ENCODE results near the gene TSPAN17.

TSPAN17 gene

DNA sequence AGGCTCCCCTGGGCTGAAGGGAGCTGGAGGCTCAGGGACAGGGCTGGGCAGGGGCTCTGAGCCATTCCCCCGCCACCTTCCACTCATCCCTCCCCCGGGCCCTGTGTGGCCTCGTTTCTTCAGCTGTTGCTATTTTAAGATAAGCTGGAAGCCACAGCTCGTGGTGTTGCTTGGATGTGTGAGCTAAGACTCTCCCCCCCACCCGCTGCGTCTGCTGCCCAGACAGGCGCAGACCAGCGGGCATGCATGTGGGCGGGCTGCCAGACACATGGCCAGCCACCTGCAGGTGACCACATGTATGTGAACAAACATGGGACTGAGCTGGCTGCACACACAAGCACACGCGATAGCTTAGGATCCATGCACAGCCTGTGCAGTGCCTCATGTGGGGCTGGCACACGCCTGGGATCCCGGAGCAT, 25.6 kb upstream of the TSPAN17 start:
- no peak for DNase-seq (ENCODE audit: low spot score)

DNA sequence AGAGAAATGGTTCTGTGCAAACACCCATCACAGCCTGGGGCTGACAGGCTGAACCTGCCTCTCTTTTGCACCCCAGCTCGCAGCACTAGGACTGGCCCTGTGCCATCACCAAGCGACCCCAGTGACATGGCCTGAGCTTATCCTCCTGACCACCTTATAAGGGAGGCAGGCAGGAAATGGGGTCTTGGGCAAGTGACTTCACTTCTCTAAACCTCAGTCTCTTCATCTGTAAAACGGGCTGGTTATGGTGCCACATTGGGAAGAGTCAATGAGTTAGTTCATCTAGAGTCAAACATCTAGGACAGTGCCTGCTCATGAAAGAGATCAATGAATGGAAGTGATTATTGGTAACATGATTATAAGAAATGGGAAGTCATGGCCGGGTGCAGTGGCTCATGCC, 23.1 kb upstream of the TSPAN17 start:
- DNase-seq (ENCODE audit: low spot score) = no peak

DNA sequence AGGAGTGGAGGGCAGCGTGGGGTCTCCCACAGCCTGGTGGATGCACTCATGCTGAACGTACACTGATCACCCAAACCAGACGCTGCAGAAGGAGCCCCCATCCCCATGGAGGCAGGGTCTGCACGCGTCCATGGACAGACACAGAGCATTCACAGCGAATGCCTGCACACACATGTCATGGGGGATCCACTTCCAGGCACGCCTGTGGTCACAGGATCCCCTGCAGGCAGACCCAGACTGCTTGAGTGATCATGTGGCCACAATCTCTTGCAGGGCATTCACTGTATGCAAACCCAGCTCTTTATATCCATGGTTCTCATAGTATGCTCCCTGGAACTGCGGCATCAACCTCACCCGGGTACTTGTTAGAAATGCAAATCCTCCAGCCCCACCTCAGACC, 22.3 kb upstream of the TSPAN17 start:
- DNase-seq (ENCODE audit: low spot score) = no peak

DNA sequence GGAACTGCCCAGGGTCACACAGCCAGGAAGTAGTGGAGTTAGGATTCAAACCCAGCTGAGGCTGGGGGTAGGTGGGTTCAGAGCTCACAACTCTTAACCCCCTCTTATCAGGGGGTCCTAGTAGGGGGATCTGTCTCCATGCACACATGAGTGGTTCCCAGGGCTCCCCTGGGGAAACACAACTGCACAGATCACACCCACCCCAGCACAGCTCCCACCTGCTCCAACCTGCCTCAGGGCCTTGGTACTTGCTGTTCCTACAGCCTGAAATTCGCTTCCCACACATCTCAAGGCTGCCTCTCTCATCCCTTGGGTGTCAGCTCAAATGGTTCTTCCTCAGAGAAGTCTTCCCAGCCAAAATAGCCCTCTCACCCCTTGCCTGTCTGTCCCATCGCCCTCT, 21.8 kb upstream of the TSPAN17 start:
- no peak for DNase-seq (ENCODE audit: low spot score)

DNA sequence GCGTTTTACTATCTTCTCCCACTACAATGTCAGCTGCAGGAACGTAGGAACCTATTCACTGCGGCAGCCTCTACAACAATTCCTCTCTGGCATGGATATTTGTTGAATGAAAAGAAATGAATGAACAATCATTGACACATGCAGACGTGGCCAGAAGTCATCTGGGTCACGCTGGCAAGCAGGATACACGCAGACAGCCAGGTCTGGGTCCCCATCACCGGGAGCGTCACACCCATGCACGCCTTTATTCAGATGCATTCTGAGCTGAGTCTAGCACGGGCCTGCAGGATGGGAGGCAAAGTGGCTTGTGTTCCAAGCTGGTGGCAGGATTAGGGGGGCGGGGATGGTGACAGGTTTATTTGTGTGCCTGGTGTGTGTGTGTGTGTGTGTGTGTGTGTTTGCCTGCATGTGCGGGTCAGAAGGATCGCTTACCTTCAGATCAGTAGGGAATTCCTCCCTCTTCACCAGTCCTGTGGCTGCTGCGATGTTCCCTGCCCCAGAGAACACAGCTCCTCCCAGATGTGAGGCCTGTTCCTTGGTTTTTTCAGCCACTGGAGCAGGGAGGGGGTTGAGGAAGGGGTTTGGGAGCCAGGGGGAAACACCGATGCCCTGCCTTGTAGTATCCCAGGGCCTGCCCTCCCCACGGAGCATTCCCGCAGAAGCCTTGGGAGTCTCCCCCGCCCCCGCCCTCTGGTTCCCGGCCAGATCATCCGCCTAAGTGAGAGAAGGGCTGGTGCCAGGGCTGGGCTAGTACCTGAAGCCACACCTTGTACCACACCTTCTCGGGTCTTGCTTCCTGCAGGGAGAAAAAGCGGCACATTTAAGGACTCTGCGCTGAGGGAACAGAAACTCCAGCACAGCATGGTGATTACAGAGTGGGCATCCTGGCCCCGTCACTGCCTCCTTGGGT, 21.1 kb upstream of the TSPAN17 start:
- DNase-seq (ENCODE audit: low spot score) = no peak

DNA sequence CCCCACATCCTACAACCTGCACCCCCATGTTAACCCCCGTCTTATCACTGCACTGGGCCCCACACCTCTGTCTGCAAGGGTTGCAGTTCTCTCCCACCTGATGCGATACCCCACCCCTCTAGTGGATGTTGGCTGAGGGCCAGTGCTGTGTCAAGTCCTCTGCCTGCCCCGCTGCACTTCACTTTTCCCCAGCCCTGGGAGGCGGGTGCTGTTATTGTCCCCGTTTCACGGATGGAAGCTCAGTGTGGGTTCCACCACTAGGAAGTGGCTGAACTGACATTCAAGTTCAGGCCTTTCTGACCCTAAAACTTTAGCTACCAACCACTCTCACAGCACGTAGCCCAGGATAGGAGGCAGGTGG, 20.4 kb upstream of the TSPAN17 start:
- no peak for DNase-seq (ENCODE audit: low spot score)

DNA sequence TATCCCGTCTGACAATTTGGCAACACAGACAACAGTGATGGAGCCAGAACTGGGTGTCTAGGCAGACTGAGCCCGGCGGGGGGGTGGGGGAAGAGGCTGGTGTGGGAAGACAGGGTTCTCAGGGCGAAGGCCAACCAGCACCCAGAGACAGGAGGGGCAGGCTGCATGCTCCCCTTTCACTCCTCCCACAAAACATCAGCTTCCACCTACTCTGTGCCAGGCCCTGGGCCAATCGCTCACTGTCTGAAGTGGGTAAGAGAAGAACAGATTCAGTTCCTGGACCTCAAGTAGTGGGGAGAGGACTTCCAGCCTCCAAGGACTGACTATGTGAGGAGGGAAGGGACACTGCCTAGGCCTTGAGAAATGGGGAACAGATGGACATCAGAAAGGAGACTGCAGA, 19.7 kb upstream of the TSPAN17 start:
- no peak for DNase-seq (ENCODE audit: low spot score)

DNA sequence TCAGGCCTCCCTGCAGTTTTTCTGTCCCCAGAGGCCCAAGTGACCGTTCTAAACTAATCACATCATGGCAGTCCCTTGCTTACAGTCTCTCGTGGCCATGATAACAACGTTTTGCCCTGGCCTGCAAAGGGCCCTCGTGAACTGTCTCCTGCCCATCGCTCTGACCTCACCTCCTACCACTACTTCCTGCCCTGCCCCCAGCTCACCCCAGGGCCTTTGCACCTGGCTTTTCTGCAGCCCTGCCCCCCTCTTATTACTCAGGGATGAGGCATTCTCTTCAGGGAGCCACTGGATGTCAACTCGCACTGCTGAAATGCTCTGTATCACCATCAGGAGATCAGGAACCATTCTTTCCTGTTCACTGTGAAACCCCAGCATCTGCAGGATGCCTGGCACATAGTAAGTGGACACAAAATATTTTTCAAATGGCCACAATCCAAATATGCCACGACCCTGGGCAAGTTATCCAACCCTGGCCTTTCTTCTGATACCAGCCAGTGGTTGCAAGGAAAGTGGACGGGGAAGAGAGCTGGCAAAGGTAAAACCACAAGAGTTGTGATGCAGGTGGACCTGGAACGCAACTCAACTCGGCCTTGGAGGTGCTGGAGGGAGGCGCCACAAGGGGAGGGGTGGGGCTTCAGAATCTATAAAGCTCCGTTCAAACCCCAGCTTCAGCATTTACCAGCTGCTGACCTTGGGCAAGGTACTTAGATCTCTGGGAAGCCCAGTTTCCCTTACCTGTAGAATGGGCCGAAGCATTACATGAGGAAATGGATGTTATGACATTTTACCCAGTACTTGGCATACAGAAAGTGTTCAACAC, 18.7 kb upstream of the TSPAN17 start:
- DNase-seq (ENCODE audit: low spot score) = no peak

DNA sequence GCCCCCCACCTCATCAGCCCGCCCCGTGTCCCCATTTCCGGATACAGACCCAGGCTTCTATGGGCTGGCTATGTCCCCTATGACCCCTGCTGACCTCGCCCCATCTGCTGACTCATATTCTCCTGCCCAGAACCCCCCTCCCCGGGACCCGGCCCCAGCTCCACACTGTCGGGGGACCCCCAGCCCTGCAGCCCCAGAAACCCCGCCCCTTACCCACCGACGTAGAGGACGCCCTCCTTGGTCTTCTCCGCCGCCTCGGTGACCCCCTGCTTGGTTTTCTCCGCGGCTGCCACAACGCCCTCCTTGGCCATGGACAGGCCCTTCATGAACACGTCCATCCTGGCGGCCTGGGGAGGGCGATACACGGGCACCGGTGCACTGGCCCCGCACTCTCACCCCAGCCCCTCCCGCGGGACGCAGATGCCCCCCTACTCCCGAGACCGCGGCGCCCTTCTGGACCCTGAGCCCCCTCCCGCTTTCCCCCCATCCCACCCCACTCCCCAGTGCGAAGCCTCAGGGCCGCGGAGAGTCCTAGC, 17.9 kb upstream of the TSPAN17 start:
- DNase-seq (ENCODE audit: low spot score) = no peak

DNA sequence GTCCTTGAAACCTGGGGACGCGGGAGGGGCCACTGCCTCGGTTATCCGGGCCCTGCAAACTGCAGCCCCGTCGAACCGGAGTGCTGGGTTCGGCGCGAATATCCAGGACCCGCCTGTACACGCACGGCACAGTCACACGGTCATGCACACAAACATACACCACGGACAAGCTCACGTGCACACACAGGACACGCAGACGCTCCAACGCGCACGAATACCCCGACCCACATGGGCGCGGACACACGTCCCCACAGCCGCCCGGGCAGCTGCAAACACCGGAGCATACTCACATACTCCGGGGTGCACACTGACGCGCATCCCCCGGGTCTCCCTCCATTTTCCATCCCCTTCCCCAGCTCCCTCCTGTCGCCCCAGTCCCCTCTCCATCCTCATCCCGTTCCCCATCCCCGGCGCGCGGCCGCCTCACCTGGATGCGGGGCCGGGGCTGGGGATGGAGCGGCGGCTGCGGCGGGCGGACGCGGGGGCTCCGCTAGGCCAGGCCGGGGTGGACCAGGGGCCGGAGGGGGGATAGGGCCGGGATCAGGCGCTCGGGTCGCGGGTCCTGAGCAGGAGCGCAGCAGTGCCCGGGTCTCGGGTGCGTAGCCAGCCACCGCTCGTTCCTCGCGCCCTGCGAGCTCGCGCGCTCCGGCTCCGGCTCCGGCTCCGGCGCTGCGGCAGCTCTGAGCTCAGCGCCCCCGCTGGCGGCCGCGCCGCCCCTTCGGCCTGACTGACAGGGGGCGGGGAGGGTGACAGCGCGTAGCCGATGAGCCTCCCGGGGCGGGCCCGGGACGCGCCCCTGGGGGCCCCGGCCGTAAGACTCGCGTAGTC, 17.2 kb upstream of the TSPAN17 start, which contains the start of the genes EIF4E1B and SNCB:
Gene EIF4E1B, plus strand, starts transcription at position 823 of the 828 bp plus-strand sequence. CDS start 12,113 bp downstream, outside the sequence.
Gene SNCB, minus strand, starts transcription at position 682 of the 828 bp plus-strand sequence. CDS start 880 bp downstream, outside the sequence.
- peak; percentile 77 for DNase-seq (ENCODE audit: low spot score)

DNA sequence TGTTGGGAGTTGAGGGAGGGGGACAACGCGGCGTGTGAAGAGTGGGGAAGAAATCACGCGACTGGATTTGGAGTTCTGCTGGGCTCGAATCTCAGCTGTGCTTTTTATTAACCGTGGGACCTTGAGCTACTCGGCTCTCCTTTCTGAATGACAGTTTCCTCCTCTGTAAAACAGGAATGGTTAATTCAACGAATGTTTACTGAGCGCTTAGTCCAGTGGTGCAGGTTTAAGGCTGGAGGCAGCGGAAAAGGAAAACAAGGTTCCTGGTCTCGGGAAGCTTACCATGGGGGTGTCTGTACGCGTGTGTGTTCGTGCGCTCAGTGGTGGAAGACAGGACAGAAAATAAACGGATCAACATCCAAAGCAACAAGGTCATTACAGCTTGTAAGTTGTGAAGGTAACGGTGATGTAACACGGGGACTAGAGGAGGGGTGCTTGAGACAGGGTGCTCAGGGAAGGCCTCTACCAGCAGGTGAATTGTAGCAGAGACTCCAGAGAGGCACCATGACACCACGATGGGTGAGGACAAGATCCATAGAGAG, 16.5 kb upstream of the TSPAN17 start:
- DNase-seq (ENCODE audit: low spot score) = no peak

DNA sequence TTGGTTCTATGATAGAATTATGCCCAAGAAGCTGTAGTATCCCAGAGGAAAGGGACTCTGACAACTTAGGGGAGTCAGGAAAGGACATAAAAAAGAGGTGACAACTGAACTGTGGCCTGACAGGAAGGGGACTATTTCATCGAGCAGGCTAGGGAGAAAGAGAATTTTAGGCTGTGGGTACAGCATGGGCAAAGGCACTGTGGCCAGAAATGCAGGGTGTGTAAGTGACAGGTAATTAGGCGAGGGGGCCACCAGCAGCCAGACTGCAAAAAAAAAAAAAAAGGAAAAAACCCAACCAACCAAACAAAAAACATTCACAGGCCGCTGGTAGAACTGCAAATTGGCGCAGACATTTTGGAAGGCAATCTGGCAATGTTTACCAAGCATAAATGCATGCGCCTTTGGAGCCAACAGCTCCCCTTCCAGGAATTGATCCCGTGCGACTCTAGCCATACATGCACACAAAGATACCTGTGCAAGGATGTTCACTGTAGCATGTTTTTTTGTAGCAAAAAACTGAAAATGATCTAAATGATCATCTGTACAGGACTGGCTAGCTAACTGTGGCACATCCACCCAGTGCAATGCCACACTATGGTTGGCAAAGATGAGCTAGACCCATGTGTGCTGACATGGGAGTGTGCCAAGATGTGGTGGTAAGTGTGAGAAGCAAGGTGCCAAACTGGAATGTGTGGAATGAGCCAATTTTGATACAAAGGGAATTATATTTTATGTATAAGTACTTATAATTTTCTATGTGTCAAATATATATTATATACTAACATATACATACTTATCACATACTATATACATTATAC, 15.7 kb upstream of the TSPAN17 start:
- DNase-seq (ENCODE audit: low spot score) = no peak

DNA sequence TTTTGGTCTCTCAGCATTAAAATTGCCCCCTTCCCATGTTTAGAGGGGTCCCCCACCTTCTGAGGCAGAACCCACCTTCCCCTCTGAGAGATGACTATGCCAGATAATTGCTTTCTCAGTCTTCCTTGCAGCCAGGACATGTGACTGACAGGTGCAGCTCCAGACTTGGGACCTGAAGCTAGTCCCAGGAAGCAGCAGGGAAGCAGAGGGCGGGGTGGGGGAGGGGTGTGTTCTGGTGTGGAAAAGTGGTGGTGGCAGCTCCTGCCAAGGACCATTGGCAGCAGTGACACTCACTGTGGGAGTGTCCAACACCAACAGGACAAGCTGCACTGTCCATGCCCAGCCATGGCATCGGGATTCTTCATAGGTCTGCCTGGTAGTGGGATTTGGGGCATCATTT, 14.5 kb upstream of the TSPAN17 start:
- DNase-seq (ENCODE audit: low spot score) = no peak

DNA sequence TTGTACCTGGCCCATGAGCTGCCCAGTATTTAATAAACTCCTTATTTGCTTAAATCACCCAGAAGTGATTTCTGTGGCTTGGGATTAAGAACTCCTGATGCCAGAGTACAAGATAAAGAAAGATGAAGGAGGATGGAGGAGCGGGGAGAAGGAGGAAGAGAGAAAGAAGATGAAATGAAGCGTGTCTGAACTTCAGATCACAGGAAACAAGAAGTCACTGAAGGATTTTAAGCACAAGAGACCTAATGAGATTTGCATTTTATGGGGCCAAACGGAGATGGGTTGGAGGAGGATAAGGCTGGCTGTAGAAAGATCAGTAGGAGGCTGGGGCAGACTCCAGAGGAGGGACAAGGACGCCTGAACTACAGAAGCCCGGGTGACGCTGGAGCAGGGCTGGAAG, 13.7 kb upstream of the TSPAN17 start:
- DNase-seq (ENCODE audit: low spot score) = no peak

DNA sequence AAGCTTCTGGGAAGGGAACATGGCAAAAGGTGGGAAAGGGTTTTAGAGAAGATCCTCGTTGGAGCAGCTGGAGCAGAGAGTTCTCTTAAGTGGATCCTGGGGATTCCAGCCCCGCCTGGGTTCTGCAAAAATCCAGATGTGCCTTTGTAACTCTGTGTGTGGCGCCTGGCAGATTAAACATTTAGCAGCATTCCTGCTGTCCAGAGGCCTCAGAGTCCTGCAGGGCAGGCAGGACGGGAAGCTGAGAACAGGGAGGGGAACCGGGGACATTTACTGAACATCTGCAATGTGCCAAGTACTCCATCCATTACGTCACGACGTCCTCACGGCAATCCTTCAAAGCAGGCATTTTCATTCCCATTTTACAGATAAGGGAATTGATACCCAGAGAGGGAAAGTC, 10.9 kb upstream of the TSPAN17 start:
- DNase-seq (ENCODE audit: low spot score) = no peak

DNA sequence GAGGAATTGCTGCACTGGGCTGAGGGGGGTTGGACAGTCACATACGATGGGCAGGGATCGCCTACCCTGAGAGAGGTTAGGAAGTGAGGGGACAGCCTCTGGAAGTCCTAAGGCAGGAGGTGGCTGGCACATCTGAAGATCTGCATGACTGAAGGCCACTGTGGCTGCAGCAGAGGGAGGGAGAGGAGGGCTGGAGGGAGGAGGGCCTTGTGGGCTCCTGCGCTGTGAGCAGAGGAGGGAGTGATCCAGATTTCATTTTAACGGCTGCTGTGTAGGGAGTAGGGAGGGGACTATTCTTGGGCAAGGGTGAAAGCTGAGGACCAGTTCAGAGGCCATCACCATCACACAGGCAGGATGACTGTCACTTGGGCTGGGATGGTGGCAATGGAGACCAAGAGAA, 9.7 kb upstream of the TSPAN17 start:
- no peak for DNase-seq (ENCODE audit: low spot score)

DNA sequence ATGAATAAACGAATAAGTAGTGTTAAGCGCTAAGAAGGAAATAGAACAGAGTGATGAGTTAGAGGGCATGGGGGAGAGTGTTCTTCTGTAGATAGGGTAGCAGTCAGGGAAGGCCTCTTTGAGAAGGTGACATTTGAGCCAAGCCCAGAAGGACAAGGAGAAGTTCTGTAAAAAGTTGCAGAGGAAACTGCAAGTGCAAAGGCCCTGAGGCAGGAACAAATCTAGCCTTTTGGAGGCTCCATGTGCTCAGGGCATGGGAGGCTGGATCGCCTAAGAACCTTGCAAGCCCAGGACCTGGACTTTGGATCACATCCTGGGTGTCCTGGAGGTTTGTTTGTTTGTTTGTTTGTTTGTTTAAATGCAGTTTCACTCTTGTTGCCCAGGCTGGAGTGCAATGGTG, 8.8 kb upstream of the TSPAN17 start:
- DNase-seq (ENCODE audit: low spot score) = no peak

DNA sequence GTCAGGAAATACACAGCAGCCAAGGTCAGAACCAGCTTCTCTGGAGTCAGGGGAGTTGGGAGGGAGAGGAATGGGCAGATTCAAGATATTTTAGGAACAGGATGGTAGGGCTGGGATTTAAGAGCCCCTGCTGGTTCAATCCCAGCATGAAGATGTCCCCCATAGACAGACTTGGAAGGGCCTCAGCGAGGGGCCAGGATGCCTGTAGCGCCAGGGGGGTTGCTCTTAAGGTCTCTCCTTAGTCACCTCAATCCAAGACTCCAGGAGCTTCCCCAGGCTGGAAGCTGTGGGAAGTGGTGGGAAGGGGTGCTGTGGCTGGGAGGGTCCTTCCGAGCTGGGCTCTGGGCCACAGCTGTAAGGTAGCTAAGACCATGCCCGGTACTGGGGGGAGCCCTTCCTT, 8.1 kb upstream of the TSPAN17 start:
- no peak for DNase-seq (ENCODE audit: low spot score)

DNA sequence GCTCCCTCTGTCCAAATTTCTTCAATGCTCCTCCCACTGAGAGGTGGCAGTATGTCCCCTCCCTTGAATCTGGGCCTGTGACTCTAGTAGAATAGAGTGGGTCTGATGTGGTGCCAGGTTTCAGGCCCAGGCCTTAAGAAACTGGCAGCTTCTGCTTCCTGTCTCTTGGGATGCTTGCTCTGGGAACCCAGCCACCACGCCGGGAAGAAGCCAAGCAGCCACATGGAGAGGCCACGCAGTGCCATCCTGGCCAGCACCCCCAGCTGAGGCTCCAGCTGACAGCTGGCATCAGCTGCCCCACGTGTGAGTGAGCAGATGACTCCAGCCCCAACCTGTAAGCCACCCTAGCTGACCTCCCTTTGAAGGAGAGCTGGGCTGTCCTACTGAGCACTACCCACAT, 7.3 kb upstream of the TSPAN17 start:
- peak; percentile 59 for DNase-seq (ENCODE audit: low spot score)

DNA sequence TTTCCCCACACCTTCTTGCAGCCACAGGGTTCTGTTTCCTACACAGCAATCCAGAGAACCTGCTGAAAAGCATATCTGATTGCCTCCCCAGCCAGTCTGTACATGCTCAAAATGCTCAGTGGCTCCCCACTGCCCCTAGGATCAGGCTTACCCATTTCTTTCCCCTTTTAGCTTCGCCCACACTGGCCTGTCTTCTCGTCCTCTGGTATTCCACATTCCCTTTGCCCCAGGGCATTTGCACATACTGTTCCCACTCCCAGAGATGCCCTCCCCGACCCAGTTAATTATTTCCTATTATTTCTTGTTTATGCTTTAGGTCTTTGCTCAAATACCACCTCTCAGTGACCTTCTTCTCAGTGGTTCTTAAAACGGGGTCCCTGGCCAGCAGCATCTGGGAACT, 6.7 kb upstream of the TSPAN17 start:
- DNase-seq (ENCODE audit: low spot score) = no peak

Measured in GM03348 (cell line).